ENCODE measurements around the gene FBXL17.

GRCh38 chr5:108122702-108123101 lies 259.2 kb downstream of the FBXL17 start:
- no peak for TF ChIP-seq MAFK (IDR thresholded peaks at IDR 0.05; ENCODE audit: low read depth, low read length)
- no peak for TF ChIP-seq CTCF (conservative IDR thresholded peaks at IDR 0.05; ENCODE audit: low read depth, low read length)
- TF ChIP-seq MXI1 (IDR thresholded peaks at IDR 0.05; ENCODE audit: borderline replicate concordance, low read depth, low read length) = no peak
- TF ChIP-seq POLR2A (IDR thresholded peaks at IDR 0.05; ENCODE audit: low read depth, low read length) = no peak
- no peak for TF ChIP-seq RFX5 (IDR thresholded peaks at IDR 0.05; ENCODE audit: low read depth, low read length)
- no peak for TF ChIP-seq USF2 (IDR thresholded peaks at IDR 0.05; ENCODE audit: low read depth, low read length)
- no peak for TF ChIP-seq ELK1 (IDR thresholded peaks at IDR 0.05; ENCODE audit: borderline replicate concordance, low read depth, low read length)
- no peak for TF ChIP-seq RCOR1 (IDR thresholded peaks at IDR 0.05; ENCODE audit: insufficient replicate concordance, low read length)
- no peak for TF ChIP-seq BHLHE40 (IDR thresholded peaks at IDR 0.05; ENCODE audit: low read depth, low read length)
- no peak for TF ChIP-seq RAD21 (IDR thresholded peaks at IDR 0.05; ENCODE audit: low read length)
- no peak for TF ChIP-seq SMC3 (IDR thresholded peaks at IDR 0.05; ENCODE audit: low read depth, low read length)

Measured in IMR-90 (cell line).